Esophagus squamous epithelium (tissue), 4 donors: Measurements from ENCODE around the gene PHOSPHO1.

Experiments used
- CTCF ChIP-seq, 6 experiments: fragments of 450-650 bp in 4 of 6; fragments of 200-600 bp in 2 of 6; sonication (generic) in 2 of 6; IDR thresholded peaks; one replicate each; pipeline ENCODE4 v1.5.1; 2016 to 2019; ENCODE audit warnings: antibody characterized with exemption in 6 of 6, mild to moderate bottlenecking in 4 of 6, moderate library complexity in 4 of 6
- POLR2A ChIP-seq, 4 donors: fragments of 450-650 bp; IDR thresholded peaks; one replicate each; pipeline ENCODE4 v1.6.1; 2017; ENCODE audit warnings: antibody characterized with exemption in 4 of 4, mild to moderate bottlenecking in 4 of 4, moderate library complexity in 3 of 4

DNA sequence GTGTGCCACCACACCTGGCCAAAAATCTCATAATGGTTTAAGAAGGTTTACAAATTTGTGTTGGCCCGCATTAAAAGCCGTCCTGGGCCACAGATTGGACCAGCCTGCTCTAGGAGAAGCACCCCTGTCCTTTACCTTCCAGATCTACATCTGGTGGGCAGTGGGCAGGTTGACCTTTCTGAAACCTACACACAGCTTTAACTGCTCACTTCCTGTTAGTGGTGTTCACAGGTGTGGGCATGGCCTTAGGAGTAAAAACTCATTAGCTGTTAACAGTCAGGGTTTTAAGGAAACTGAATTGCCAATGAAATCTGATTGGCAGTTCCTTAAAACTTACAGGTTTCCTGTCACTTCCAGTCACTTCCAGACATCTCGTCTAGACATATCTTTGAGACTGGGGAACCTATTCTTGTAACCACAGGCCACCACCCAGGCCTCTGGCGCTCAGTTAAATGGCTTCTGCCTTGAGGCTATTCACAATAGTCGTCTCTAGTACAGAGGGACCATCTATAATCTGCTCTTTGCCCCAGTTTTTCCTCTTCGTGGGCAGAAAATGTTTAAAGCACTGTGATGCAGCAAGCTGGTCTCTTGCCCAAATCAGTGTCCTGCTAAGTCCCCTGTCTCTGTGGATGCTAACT is 49.5 kb downstream of the PHOSPHO1 start:
- TF ChIP-seq CTCF (IDR thresholded peaks at IDR 0.05) (no peak), POLR2A (IDR thresholded peaks at IDR 0.05) (no peak)
